Measurements from ENCODE around the gene DYNLT5.
"Not testable (repeated sequence)": the region's sequence is repeated elsewhere in the genome, so short reads cannot be mapped to it uniquely, and the experiment has no call there.

The DYNLT5 gene, protein sequence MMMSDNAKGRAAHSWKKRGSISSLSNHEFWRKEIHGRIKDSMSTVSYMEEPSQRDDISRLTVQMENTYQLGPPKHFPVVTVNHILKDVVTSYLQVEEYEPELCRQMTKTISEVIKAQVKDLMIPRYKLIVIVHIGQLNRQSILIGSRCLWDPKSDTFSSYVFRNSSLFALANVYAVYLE

DNA sequence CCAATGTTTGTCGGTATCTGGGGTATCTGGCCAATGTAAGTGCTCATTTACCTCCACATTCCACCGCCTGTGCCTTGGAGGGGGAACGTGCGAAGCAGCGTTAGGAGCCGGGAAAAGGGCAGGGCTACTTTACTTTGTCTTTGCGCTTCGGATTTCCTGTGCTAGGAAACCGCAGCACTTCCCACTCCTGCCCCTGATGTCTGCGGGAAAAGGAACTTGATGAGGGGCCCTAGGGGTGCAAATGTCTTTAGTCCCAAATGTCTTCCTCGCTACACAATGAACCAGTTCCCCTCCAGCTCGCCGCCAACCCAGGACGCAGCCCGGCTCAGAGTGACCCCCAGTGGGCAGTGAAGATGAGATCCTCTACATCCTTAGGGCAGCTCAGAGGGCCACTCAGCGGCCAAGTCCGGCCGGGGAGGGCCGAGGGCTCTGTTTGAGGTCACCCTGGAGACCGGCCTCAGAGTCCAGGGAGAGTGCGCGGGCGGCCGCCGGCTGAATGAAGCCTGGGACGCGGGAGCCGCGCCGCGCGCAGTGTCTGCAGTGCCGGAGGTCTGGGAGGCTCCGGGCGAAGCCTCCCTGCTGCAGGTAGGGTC, at the start of gene DYNLT5:
TSS of gene DYNLT5 (plus strand) at position 460 of the 593 bp plus-strand sequence. CDS start 2,200 bp downstream, outside the sequence.
- FAIRE-seq, result no peak

DNA sequence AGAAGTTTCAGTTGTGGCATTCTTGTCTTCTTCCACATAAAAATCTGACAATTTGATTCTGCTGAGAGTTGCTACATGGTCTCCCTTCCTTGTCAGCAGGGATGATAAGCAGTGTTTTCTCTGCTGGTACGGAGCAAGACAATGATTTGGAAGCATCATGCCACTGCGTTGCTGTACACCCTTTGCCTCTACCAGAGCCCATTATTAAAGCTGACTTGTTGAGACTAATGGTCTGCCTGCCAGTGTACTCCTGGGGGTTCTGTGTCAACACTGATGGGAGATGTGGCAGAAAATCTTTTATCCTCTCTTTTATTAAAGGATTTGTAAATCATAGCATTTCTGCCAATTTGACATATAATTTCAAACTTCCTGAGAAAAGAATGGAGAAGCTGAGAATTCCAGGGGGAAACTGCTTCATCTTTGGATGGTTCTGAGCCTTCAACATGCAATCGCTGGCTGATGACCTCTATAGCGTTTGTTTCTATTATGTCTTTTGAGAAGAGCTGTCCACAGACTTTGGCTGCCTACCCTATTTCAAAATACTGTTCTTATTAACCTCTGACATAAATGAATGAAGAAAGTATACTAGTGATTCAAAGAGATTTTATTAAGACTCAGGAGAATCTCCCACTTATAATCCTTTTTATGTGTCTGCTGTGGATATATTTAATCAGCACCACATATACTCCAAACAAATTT, 47.9 kb upstream of the DYNLT5 start:
- no peak for FAIRE-seq

DNA sequence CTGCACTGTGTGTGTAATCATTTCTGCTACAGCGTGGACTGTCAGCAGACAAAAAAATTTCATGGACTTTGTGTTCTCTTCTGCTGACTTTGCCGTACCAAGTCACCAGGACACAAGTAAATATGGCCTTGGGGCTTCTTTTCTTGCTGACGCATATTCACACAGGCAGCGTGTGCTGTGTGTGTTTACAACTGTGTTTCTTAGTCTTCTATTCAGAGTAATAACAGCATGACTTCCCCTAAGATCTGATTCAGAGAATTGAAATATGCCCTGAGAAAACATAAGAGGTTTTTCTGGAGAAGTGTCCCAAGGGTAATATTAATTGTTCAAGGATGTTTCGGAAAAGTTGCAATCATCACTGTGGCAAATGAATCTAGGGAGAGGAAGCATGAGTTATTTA, 47.1 kb upstream of the DYNLT5 start:
- FAIRE-seq, result no peak

DNA sequence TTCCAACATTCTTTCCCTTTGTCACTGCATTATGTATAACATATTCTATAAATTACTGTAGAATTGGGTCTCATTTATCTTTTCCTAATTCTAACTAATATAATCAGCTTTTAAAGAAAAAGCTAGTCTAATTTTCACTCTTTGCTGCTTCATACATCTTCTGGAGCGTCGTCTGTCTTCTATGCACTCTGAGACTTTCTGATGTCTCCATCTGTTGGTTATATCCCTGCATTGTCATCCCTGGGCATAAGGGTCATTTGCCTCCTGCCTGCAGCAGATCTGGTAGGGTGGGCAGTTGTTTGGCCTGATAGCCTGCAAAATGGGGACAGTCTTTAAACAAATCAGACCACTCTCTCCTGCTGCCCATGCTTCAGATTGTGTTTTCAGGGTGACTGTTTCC, 40.8 kb upstream of the DYNLT5 start:
- FAIRE-seq, result no peak

DNA sequence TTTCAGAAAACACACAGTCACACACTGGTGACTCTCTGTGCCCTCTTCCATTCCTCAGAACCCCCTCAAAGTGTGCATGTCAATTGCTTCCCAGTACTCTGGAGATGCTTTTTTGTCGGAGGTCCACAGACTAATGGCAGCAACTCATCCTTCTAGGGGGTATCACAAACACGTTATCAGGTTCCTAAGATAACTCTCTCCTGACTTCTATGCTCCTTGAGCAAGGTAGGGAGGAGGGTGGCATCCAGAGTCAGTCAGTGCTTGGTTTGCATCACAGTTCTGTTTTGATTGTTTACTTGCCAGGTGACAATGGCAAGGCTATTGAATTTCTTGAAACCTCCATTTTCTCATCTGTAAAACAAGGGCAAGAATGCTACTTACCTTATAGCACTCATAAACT, 39.4 kb upstream of the DYNLT5 start:
- FAIRE-seq, result no peak

DNA sequence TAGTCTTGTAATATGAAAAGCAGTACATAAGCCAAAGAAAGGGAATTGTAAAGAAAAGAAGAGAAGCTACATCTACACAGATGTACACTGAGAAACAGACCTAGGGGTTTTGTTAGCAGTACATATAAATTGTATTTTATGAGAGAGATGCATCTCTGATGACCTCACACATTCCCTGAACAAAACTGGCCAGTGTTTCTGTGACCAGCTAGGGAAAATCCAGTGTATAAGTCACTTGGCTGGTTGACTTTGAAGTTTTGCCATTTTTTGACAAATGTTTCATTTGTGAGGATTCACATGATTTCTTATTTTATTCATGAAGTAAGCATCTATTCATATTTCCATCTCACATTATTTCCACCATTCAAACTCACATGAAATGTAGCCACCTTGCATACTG, 28.3 kb upstream of the DYNLT5 start:
- FAIRE-seq, result no peak

DNA sequence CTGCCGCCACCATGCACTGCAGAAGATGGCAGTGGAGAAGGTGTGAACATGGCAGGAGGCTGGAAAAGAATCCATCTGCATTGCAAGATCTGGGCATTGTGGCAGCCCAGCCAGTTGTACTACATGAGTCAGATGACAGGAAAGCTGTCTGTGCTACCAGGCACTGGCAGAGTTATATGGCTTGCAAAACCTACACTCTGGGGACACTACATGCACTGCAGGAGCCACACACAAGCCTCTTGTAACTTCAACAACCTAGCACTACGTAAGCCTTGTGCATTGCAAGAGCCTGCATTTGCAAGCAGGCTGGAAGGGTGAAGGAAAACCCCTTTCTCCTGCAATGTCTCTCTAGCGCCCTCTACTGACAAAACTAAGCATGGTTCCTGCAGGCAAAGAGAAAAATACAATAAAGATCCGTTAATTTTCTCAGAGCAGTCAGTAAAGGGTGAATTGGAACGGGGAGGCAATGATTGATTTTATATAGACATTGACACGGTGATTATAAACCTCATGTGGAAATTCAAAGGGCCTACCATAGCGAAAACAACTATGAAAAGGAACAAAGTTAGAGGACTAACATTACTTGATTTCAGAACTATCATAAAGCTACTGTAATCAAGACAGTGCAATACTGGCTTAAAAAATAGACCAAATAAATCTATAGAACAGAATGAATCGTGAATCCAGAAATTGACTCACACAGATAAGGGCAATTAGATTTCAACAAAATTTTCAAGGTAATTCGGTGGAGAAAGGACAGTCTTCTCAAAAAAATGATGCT, 26.2 kb upstream of the DYNLT5 start:
- peak; percentile 29 for FAIRE-seq

DNA sequence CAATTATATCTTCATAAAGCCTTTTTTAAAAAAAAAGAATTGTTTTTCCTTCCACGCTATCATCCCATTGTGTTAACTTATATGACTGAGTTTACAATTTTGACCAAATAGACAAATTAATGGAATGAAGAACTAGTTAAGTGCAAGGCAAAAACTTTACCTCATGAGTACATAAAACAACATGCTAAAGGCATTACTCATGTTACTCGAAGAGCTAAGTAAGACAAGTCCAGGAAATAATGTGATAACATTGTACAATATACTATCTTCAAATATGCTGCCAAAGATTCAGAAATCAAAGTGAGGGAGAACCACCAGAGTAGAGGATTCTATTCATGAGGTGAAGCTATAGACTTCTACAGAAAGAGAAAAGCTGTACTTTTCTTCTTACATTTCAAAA, 24.2 kb upstream of the DYNLT5 start:
- FAIRE-seq, result no peak

DNA sequence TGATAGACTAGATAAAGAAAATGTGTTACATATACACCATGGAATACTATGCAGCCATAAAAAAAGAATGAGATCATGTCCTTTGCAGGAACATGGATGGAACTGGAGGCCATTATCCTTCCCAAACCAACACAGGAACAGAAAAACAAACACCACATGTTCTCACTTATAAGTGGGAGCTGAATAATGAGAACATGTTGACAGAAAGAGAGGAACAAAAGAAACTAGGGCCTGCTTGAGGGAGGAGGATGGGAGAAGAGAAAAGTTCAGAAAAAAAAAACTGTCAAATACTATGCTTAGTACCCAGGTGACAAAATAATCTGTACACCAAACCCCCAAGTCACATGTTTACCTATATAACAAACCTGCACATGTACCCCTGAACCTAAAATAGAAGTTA, 23.5 kb upstream of the DYNLT5 start:
- FAIRE-seq, result not testable (repeated sequence)

DNA sequence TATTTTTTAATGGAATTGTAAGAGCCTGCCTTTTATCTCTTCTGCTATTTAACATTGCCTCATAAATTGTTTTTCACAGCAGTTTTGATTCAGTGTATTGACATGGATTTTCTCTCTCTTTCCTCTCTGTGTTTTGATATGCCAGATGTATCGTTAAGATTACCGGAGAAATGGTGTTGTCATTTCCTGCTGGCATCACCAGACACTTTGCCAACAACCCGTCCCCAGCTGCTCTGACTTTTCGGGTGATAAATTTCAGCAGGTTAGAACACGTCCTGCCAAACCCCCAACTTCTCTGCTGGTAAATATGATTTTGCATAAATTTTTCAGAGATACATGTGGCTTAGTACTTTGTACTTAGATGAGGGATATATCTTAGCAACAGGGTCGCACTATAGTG, 23.1 kb upstream of the DYNLT5 start:
- FAIRE-seq, result no peak

DNA sequence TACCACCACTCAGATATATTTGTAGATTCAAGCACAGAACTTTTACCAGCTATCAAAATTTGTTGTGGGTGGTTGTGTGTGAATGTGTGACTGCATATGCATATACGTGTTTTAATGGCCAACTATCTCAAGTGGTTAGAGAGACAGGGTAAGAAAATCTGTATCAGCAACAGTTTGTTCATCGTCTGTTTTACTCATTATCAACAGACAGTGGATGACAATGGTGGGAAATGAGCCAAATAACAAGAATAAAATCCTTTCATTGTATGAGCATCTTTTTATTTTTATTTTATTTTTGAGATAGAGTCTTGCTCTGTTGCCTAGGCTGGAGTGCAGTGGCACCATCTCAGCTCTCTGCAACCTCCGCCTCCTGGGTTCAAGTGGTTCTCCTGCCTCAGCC, 22.7 kb upstream of the DYNLT5 start:
- FAIRE-seq, result no peak

DNA sequence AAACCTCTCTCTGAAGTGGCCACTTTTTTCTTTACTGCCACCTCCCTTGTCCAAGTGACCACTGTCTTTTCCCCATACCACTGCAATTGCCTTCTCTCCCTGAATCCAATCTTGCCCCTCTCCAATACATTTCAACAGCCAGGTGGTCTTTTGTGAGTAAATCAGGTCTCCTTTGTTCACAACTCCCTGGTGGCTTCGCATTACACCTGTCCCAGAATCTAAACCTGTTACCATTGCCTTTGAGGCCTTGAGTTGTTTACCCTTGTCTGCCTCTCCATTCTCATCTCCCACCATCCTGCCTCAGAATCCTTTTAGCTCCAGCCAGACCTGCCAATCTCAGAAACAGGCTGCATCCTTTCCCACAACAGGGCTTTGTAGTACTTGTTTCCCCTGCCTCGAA, 21.8 kb upstream of the DYNLT5 start:
- FAIRE-seq, result no peak

DNA sequence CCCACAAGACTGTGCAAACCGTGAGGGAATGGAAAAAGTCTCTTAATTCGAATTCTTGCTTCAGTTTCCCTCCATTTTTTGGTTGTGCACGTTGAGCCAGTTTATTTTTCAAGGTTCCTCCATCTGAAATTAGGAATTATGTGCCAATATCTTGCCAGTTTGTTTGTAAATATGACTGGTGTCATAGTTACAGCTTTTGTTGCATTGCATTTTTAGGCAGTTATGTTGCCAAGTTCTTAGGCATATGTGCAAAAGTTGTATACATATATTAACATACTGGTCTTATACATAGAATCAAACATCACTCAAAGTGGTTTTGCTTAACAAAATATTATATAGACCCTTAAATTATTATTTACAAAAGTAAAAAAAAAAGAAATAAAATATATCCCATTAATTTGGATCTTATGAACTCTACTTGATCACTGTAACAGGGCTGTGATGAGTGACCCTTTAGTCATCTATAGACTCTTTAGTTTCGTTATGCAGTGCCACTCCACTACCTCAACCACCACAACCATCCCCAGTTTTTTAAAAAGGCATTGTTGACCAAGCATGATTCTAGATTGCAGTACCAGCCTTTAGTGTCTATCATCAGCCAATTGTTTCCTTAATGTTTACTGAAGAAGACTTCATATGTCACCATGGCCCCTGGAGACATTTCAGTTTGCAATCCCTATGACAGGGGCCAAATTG, 20.9 kb upstream of the DYNLT5 start:
- no peak for FAIRE-seq

DNA sequence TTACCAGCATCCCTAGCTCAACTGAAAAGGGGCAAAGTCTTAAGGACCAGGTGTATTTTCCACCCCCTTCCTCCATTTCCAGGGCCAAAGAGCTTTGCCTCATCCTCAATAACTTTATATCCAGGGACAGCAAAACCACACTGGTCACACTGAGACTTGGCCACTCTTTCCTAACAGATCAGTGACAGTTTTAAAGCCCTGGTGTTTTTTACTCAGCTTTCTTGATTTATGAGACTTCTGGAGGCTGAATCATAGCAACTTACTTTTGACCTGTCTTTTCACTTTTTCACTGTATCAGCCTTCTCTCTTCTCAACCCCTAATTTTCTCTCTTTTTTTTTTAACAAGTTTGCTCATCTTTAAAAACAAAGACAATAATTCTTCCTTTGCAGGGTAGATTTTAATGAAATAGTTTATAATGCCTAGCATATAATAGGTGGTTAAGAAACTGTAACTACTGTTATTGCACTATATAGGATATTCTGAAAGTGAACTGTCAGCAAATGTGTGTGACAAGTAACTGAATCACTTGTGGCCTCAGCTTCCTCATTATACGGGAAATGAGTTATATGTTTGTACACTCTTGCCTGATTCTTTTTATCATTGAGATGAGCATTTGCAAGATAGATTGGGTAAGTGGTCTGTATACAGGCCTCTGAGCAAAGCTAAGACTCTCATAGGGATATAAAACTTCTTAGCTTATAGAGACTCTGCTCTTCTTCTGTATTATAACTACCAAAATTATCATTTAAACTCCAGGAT, 19.7 kb upstream of the DYNLT5 start:
- FAIRE-seq, result no peak

DNA sequence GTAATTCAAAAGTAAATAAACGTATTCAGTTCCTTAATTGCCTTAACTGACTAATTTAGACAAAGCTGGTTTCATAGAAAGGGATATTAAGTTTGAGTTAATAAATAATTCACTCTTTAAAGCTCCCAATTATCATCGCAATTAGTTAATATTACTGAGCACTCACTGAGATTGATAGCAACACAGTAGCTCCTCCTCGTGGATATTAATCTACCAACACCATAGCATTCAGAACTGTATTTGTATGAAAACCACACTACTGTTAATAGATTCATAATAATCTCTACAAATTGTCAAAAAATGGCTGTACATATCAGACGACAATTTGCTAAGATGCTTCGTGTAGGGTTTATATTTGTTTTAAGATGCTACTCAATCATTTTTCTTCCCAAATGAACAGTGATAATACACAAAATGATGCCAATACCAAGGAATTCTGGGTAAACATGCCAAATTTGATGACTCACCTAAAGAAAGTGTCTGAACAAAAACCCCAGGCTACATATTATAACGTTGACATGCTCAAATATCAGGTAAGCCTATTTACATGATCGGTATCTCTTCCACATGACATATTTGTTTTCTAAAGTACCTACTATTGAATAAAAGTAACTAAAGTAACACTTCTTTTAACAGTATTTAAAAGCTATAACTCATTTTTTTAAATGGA, 18.8 kb upstream of the DYNLT5 start:
- FAIRE-seq, result no peak

DNA sequence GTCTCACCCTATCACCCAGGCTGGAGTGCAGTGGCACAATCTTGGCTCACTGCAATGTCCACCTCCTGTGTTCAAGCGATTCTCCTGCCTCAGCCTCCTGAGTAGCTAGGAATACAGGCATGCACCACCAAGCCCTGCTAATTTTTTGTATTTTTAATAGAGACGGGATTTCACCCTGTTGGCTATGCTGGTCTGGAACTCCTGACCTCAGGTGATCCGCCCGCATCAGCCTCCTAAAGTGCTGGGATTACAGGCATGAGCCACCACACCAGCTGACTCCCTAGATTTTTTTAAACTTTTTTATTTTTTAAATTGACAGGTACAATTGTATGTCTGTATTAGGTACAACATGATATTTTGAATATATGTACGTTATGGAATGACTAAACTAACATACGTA, 17.7 kb upstream of the DYNLT5 start:
- FAIRE-seq, result not testable (repeated sequence)

DNA sequence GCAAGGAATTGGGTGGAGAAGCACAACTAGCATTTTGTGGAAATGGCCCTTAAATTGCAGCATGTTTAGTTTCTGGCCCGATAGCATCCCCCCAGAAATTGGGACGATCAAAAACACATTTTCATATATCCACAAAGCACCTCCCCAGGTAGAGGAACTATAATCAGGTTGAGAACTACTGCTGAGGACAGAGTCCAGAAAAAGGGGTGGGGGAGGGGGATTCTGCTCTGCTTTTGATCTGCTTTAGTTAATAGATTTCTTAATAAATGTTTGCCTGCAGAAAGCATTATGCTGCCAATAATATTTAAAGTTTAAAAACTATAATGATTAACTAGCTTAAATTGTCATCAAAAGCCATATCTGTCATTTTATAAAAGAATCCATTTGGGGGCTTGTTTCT, 14.4 kb upstream of the DYNLT5 start:
- no peak for FAIRE-seq

DNA sequence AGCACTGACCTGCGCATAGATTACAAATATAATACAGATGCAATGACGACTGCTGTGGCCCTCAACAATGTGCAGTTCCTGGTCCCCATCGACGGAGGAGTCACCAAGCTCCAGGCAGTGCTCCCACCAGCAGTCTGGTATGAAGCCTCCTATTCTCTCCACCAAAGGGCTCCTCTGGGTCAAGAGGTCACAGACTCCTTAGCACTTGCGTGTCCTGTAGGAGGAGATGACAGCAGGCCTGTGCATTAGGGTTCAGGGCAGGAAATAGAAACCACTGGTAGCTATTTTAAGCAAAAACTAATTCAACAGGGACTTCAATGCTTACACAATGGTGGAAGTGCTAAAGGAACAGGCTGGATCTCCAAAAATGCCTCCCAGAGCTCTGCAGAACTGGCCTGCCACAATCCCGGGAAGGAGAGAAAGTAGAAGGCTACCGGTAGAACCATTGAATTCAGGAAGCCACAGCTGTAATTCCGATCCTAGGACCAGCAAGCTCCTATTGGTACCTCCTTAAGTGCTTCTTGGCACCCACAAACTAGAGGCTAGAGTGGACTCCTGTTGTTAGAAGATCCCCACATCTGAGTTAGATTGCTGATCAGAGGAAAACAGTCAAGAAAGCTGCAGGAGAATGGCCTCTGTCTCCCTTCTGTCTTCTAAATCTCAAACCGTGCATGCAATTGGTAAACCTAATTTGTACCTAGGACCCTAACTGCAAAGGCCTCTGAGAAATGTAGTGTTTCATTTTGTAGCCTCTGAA, 12.7 kb upstream of the DYNLT5 start:
- FAIRE-seq, result no peak

DNA sequence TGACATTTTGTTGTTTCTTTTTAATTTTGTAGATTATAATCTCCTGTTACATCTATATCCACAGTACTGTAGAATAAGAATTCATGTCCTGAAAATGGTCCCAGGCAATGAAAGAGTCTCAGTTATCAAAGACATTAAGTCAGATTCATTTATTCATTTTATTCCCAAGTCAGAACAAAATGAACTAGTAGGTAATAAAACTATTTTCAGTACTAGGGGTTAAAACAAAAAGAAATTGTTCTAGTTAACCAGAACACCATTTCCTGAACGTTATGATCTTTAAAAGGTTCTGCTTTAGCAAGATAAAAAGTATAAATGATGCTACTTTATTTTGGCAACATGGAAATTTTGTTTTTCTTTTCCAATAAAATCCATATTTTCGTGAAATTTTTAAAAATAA, 6.8 kb upstream of the DYNLT5 start:
- peak; percentile 51 for FAIRE-seq

DNA sequence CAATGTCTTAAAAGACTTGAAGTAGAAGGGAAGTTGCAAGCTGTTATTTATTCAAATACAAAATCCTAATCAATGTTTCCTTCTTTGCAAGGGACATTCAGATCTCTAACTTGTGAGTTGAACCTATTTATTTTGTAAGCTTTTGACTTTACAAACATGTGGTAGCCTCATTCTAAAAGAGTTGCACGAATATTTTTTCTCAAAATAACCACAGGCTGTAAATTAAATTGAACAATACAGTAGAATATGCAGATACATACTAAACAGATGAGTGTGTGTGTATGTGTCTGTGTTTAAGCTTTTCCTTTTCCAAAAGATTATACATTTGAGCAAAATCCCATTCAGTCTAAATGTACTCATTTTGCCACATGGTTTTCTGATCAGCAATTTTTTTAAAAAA, 4.8 kb upstream of the DYNLT5 start:
- FAIRE-seq, result no peak

DNA sequence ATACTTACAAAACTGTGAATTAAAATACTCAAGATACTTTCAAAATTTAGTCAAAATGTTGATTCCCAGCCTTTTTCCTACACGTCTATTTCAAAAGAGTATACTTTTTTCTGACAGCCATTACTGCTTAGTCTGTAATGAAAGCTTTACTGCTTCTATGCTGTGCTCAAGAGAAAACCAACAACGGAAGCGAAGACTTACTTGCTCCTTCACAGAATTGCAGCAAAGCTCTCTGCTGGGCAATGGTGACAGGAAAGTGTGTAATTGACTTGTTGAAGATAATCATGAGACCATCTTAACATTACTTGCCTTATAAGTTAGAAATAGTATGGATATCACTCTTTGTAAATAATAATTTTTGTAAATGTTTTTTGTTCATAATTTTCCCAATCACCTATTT, 1.7 kb upstream of the DYNLT5 start:
- no peak for FAIRE-seq
